Left cardiac atrium (tissue), 4 donors: ENCODE data around the gene MRGPRE. TPM values are rescaled to one million over a fixed set of nuclear protein-coding genes. Genes with fewer than 3 reads are reported as not detected.

ENCODE experiments used
- ATAC-seq, 2 donors: fragments of 200-7000 bp; cut with Tn5 transposase; one replicate each; pipeline ENCODE4 v1.9.1; 2020; ENCODE audit warnings: mild to moderate bottlenecking in 2 of 2, moderate library complexity in 2 of 2
- DNase-seq: peaks from one replicate; pipeline ENCODE4 v3.0.0-alpha.2; 2020
- intact Hi-C, 2 donors: fragments of 100-400 bp; cut with DNase I; formaldehyde crosslinking; loops; one replicate each; pipeline versions ENCODE4 v1.14.1 to v1.15.1; 2022 to 2023
- total RNA-seq, 2 donors: library from RNA; stranded (reverse); fragmentation: NEBNext Ultra II Directional; extraction: Animal tissue kit (Norgen Biotek cat#: 25700); gene quantifications; one replicate each; pipeline ENCODE4 v1.2.1, GENCODE V29; 2021
- donor health status: DM: no; HTN: yes; CAD: no.
- donor health status: DM: no; HTN: yes; CAD: no; lungs with severe emphysema.
- donor health status: DM: yes; HTN: yes; CAD: no.
- donor health status: Dilated cardiomyopathy.

MRGPRE gene
- total RNA-seq, 2 donors from 2014 or later = 0.15 TPM; not detected in 1

DNA sequence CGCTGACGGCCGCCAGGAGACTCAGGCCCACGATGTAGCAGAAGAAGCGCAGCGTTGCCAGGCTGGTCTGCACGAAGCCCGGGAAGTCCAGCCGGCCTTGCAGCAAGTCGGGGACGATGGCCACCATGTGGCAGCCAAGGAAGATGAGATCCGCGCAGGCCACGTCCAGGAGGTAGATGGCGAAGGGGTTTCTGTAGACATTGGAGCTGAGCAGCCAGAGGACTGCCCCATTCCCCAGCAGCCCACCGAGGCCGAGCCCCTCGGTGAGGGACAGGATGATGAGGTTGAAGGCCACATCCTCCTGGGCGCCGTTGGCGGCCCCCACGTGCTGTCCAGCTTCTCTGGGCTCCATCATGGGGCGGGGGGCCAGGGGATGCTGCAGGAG, 3.8 kb downstream of the MRGPRE start:
- no peak for DNase-seq
- intact Hi-C loops = no loop called here
- ATAC-seq = no peak

DNA sequence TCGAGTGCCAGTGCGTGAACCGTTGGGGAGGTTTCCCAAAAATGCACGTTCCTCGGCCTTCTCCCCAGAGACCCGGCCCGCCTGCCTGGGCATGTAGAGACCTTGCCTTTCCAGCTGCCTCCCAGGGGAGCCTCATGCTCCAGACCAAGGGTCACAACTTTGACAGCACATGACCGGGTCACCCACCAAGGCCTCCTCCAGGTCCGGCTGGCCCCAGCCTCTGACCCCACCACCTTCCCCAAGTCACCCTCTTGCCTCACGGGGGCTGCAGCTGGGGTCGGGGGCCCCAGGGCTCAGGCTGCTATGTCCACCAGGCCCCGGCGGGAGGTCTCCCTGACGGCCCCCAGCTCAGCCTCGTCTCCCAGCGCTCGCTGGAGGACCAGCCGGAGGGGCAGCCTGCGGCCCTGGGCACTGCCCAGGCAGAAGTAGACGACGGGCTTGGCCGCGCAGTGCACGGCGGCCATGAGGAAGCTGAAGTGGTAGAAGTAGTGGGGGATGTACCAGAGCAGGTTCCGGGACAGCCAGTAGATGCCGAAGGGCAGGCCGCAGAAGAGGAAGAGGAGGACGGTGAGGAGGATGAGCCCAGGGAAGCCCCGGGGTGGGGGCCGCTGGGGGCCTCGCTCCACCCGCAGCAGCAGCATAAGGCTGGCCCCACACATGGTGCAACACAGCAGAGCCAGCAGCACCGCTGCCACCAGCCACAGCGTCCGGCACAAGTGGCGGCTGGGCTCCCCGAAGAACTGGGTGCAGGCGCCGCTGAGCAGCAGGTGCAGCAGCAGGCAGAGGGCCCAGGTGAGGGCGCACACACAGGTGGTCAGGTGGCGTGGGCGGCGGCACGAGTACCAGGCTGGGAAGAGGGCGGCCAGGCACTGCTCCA, 4.4 kb downstream of the MRGPRE start:
- no peak for ATAC-seq

DNA sequence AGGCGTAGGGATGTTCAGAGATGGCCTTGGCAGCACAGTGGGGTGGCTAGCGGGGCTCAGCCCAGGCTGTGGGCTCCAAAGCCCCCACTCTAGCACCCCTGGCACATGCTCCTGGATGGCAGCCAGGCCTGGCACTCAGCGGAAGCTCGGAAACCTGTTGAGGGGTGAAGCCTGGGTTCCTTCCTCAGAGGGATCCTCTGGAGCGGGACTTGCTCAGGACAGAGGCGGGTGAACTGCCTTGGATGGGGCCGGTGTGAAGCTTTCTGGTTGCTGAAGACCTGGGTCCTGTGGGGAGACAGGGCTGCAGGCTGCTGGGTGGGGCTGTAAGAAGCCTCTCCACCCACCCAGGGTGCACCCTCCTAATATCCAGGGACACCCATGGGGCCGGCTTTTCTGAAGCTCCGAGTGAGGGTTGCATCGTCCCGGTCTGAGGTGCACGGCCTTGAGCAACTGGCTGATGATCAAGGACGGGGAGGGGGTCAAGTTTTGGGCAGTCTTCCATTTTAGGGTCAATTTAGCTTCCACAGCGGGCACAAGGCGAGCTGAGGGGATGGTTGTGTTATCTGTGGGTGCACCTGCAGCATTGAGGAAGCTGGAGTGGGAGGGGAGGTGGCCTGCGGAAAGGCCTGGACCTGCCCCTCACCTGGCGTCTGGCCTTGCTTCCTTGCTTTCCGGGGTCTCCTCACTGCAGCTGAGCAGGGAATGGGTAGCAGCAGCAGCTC, 5.2 kb downstream of the MRGPRE start:
- DNase-seq = no peak
- ATAC-seq = no peak
- intact Hi-C loops = no loop called here

More for the DNA sequence above, 4.4 kb downstream of the MRGPRE start:
- DNase-seq = no peak
- intact Hi-C loops = no loop called here

DNA sequence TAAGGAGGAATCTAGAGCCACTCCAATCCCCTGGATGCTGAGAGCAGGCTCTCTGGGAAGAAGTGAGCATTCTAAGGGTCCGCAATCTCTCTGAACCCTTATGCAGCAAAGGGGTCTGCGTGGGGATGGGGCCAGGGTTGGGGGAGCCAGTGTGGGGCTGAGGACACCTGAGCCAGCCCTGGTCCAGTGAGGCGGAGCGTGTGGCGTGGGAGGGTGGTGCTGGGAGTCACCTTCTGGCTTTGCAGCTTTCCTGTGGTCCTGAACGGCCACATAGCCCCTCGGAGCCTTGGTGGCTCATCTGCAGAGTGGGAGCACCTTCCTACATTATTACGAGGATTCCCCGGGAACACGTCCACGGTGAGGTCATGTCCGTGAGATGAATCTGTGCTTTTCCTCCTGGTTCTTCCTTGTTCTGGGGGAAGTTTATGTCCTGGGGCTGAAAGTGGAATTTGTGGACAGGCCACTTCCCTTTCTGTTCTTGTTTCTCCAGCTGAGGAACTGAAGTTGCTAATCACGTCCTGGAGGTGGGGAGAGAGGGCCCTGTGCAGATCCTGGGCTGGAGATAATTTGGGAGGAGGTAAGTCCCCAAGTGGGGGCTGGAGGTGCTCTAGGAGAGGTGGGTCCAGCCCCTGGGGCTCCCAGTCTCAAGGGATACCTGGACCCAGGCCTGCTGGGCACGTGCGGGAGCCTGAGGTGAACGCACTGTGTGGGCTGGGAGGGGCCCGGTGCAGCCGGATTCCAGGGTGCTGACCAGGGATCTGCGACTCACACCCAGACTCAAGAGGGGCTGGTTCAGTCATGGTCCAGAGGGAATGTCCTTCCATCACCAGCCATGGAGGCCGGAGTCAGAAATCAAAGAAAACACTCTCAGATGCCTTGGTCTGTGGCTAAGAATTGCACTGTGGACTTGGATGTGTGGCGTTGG, 6.1 kb downstream of the MRGPRE start:
- DNase-seq = no peak
- intact Hi-C loops = no loop called here
- no peak for ATAC-seq

DNA sequence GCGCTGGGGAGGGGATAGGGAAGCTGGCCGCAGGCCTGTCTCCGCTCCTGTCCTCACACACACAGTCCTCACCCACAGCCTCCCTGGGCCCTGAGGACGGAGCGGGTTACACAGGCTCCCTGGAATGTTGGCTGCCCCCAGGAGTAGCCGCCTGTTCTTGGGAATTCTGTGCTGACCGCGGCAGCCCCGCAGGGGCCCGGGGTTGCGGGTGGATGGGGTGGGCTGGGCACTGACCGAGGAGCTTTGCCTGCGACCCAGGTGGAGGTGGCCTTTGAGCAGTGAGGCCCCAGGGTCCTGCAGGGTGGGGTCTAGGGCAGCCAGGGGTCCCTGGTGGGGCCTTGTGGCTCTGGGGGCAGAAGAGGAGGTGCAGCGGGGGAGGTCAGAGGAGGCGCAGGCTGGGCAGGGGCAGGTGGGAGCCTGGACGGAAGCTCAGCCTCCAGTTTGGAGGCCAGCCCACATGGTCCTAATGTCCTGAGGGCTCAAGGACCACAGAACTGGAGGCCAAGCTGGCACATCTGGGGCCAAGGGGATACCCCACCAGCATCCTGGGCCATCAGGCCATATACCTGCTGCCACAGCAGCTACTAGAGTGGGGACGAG, 7.0 kb downstream of the MRGPRE start:
- intact Hi-C loops = no loop called here
- ATAC-seq = no peak
- no peak for DNase-seq

DNA sequence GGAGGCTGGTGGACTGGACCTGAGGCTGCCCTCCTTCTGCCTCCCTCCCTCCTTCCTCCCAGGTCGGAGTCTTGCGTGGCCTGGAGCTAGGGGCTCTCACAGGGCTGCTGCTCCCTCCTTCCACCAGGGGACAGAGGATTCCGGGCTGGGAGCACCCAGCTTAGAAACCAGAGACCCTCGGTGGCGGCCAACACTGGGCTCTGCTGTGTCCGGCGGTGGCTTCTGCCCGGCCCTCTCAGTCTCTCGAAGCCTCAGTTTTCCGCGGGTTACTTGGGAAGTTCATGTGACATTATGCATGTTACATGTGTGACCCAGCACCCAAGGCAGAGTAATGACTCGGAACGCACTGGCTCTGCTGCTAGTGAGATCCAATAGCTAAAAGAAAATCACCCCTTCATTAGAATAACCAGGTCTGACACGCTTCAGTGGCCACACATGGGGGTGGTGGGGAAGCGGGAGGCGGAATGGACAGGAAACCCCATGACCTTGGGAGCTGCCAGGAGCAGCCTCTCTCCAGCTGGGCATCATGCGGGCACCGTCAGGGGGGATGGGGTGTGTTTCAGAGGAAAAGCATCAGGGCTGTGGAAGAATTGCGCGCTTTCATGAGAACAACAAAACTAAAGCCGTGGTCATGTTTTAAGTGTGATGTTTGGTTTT, 7.7 kb downstream of the MRGPRE start:
- ATAC-seq (no peak), DNase-seq (no peak)
- intact Hi-C loops = no loop called here

DNA sequence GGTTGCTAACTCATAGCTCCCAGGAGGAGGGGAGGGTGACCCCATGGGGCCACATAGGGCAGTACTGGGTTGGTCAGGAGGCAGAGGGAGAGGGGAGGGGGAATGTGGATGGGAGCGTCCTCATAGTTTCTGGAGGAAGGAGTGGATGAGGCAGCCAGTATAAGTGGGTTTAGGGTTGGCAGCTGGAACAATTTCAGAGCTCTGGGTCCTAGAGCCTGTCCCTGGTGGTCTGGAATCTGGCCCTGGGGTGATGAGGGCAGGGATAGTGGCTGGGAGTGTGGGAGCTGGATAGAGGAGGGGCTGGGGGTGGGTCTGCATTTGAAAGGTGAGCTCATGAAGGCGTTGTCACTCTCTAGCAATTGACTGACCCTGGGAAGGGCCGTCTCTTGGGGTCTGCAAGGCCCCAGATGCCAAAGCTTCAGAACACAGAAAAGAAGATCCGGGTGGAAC, 8.3 kb downstream of the MRGPRE start:
- intact Hi-C loops = no loop called here
- no peak for ATAC-seq
- no peak for DNase-seq

DNA sequence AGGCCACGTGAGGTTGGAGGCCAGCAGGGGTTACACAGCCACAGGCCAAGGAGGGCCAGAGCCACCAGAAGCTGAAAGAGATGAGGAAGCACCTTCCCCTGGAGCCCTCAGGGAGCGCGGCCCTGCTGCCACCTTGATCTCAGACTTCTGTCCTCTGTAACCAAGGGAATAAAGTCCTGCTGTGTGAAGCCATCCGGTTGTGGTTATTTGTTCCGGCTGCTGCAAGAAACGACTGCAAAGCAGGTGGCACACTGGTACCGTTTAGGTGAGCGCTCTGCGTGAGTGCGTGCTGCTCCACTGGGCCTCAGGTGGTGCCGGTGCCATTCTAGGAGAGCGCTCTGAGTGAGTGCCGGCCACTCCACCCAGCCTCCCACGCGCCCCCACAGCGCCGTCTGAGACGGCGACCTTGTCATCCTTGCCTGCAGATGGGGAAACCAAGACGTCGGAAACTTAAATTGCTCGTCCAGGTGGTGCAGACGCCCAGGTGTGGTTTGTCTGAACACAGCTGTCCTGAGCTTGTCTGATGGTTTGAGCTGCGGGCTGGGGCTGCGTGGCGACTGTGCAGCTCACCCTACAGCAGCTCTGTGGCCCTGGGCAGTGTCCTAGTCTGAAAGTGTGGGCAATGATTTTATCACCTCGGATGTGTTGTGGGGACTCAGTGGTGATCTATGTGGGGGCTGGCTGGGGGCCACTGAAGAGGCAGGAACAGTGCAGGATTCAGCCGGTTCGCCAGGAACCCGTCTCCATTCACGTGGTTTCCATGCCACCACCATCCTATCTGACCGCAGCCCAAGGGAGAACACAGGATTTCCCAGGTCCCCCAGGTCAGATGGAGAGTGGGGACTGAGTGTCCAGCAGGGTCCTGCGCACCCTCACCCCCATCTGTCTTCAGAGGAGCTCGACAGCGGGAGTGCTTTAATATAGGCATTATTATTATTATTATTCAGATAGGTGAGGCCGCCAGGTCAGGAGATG, 9.0 kb downstream of the MRGPRE start:
- ATAC-seq = no peak
- intact Hi-C loops = no loop called here
- DNase-seq = no peak

DNA sequence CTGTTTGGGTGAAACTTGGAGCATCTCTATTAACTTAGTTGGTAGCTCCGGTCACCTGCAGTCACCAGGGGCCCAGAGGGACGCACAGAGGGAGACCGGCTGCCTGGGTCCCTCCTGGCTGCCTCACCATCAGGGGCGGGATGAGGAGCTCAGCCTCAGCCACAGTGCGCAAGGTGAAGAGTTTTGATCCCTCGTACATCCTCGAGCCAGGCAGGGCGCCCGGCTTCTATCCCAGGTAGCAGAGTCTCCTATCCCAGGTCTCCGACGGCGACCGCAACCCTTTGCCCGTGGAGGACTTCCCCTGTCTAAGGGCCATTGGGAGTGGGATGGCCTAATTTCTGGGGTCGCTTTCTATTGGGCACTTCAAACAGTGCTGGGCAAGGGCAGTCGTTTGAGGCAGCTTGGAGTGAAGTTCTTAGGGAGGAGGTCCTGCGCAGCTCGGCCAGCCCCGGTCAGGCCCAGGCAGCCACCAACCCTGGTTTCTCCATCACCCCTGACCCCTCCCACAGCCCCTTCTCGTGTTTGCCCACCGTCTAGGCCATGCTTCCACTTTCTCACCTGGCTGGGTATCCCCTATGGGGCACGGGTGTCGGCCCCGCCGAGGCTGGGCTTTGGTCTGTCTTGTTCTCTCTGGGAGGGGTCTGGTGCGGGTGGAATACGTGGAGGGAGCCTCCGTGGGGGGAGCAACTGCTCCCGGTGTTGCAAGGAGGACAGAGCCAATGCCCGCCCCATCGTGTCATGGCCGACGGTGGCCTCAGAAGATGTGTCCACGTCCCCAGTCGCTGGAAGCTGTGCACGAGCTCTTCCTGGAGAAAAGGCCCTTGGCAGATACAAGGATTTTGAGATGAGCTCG, 10.0 kb downstream of the MRGPRE start:
- ATAC-seq (no peak), DNase-seq (peak; percentile 17)
- intact Hi-C loops = no loop called here

DNA sequence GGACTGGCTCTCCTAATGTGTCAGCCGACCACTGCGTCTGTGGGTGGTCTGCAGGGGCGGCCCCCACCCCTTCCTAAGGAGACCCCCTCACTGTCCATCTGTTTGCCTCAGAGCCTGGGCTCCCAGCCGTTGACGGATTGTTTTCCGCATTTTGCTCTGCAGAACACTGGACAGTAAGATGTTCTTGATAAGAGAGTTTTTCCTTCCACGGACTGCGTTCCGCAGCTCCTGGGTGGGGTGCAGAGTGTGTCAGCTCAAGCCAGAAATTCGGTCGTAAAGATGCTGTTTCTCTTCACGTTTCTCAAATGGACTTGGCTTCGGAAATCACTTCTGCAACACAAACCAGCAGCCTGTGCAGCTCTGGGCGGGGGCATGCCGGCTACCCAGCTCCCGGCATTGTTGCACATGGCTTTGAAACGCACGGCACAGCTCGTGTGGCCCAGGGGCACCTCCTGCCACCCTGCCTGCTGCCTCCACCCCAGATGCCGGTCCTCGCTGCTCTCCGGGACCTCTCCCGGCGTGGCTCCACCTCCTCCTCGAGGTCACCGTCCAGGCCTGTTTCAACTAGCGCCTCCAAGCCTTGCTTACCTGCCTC, 10.7 kb downstream of the MRGPRE start:
- ATAC-seq (no peak), DNase-seq (no peak)
- intact Hi-C loops = no loop called here

DNA sequence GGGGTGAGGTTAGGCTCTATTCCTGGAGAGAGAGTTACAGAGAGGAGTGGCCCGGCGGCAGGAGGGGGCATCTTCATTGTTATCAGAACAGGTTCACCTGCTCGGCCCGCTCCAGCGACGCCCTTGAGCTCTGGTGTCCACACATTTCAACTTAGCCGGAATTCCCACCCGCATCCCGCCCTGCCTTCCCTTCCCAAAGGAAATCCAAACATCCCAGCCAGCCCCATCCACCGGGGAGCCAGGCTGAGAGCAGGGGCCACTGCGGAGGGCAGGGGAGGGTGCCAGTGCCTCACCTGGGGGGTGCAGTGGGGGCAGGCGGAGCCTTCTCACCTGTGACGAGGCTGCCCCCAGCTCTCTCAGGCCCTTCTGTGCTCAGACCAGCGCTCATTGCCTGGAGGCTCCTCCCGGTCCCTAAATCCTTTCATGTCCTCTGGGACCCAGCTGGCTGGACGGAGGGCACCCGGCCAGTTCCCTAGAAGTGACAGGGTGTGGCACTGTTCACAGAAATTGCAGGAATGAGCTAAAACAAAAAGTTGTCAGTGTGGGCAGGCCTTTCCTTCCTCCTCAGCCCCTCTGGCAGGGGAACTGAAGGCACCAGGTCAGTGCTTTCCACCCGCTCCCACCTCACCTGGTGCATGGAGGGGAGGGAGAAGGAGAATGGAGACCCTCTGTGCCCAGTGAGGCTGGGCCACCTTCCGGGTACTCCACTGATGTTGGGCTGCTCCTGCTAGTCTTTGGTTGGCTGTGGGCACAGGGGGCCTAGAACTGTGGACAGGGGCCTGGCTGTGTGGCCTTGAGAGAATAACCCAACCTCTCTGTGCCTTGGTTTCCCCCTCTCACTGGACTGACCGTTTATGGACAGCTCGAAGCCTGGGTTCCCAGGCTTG, 11.5 kb downstream of the MRGPRE start:
- intact Hi-C loops = no loop called here
- DNase-seq = peak; percentile 16
- no peak for ATAC-seq

DNA sequence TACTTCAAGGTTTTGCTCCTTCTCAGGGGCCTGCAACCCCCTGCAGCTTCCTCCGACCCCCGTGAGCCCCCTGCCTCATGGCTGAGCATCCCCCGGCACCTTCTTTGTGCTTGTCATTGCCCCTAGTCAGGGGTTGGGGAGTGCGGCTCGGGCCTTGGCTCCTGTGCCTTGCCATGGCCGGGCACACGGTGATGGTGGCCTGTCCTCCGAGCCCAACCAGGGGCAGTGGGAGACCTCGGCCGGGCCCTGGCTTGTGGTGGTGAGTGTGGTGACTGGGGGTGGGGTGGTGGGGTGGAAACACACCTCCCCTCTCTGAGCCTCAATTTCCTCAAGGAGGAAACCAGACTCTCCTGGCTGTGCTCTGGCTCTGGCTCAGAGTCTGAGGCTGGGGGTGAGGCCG, 12.1 kb downstream of the MRGPRE start:
- DNase-seq (peak; percentile 18), ATAC-seq (no peak)
- intact Hi-C loops = no loop called here

DNA sequence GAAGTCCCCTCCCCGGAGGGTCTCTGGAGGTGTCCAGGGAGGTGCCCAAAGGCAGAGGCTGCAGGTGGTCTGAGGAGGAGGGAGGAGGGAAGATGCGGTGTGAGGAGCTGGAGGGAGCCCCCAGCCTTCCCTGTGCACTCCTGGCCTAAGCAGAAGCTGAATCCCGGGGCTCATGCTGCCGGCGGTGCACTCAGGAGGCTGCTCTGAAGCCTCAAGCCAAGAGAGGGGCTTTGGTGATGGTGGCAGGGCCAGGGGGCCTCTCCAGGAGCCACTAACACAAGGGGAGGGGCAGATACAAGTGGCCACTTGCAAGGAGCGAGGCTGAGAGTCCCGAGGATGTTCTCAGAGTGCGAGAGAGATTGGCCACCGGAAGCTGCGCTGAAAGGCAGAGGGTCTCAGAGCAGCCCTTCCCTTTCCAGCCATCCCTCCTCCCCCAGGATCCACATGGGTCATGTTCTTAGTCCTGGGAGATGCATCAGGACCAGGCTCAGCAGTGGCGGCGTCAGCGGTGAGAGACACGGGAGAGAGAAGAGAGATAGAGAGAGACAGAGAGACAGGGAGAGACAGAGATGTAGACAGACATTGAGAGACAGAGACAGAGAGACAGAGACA, 12.8 kb downstream of the MRGPRE start:
- ATAC-seq (no peak), DNase-seq (no peak)
- intact Hi-C loops = loop anchor here (5.0 kb wide), 2 partner anchors 107 to 182 kb away; no protein-coding TSS in a partner anchor

DNA sequence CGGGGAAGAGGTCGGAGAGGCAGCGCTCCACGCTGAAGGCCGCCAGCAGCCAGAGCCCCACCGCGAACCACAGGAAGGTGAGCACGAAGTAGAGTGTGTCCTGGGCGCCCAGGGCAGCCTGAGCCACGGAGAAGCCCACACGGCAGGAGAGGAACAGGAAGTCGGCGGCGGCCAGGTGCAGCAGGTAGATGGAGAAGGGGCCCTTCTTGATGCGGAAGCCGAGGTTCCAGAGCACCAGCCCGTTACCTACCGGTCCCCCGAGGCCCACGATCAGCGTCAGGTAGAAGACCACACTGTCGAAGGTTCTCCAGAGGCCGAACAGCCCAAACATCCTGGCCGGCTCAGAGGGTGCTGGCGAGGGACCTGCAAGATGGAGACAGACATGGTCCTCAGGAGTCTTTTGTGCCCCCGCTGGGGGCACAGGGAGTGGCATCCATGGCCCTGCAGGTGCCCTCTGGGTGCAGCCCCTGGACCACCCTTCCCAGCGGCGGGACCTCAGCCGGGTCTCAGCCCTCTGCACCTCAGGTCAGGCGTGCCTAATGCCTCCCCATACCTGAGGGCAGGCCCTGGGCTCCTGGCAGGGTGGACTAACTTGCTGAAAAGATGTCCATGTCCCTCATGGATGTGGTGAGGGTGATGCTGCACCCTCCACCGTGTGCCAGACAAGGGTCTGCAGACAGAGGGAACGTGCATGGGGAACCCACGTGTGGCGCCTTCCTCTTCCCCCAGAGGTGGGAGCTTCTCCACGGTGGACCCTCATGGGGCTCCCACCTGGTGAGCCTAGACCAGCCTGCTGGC, 13.5 kb downstream of the MRGPRE start, which contains the start of gene MRGPRG:
MRGPRG (minus strand) TSS at position 331 of the 798 bp plus-strand sequence; CDS start at position 331, 0 bp downstream.
- ATAC-seq (no peak), DNase-seq (no peak)
- intact Hi-C loops = loop anchor here (5.0 kb wide), 2 partner anchors 106 to 181 kb away; no protein-coding TSS in a partner anchor
